ENCODE results near the gene FHIT.

FHIT gene

DNA sequence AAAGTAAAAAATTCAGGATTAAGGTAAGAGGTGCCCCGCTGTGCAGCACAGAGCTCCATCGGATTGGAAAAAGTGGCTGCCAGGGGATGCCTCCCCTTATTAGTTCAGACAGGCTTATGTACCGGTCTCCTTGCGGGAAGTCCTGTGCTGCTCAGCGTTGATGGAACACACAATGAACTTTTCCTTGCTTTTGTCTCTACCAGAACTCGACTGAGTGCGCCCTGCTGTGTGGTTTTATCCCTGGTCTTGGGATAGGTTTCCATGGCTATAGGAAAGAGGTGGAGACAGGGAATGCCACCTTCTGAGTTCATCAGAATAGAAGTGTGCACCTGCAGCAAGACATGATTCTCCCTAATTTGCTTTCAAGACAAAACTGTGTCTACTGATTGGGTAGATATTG lies 1455.5 kb downstream of the FHIT start:
- Histone ChIP-seq H3K9me3 (ENCODE audit: control insufficient read depth in 1 of 2, low read length in 2 of 2) (no peaks in the 10 kb centered on the region), H3K27ac (ENCODE audit: low read length) (no peak overlapping the region), H3K4me1 (ENCODE audit: control insufficient read depth in 1 of 2, insufficient read depth in 2 of 2, low read length in 2 of 2) (no peaks in the 10 kb centered on the region), H3K27me3 (ENCODE audit: low read depth, low read length) (no peaks in the 10 kb centered on the region), H3K36me3 (ENCODE audit: control insufficient read depth in 1 of 2, insufficient read depth in 2 of 2, low read length in 2 of 2) (no peaks in the 10 kb centered on the region), H3K4me3 (ENCODE audit: low read depth in 1 of 2, low read length in 2 of 2) (no peak overlapping the region)

DNA sequence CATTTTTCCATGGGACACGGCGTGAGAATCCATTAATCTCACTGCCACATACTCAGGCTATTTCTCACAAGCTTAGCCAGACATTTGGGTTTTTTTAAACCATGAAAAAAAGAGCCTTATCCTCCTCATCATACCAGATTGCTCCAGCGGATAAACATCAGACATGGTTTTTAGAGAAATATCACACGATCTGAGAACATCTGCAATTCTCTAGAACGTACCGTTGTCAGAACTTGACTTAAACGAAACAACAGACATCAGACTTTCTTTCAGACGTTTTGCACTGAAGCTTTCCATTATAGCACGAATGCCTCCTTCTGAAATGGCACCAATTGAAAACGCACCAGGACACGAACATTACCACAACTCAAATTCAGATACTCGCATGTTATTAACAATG lies 1457.3 kb downstream of the FHIT start:
- H3K36me3 ChIP-seq (ENCODE audit: control insufficient read depth in 1 of 2, insufficient read depth in 2 of 2, low read length in 2 of 2): no peaks in the 10 kb centered on the region
- no peak overlapping the region for H3K27ac ChIP-seq (ENCODE audit: low read length)
- no peak overlapping the region for H3K4me3 ChIP-seq (ENCODE audit: low read depth in 1 of 2, low read length in 2 of 2)
- no peaks in the 10 kb centered on the region for H3K9me3 ChIP-seq (ENCODE audit: control insufficient read depth in 1 of 2, low read length in 2 of 2)
- no peaks in the 10 kb centered on the region for H3K4me1 ChIP-seq (ENCODE audit: control insufficient read depth in 1 of 2, insufficient read depth in 2 of 2, low read length in 2 of 2)
- no peaks in the 10 kb centered on the region for H3K27me3 ChIP-seq (ENCODE audit: low read depth, low read length)

DNA sequence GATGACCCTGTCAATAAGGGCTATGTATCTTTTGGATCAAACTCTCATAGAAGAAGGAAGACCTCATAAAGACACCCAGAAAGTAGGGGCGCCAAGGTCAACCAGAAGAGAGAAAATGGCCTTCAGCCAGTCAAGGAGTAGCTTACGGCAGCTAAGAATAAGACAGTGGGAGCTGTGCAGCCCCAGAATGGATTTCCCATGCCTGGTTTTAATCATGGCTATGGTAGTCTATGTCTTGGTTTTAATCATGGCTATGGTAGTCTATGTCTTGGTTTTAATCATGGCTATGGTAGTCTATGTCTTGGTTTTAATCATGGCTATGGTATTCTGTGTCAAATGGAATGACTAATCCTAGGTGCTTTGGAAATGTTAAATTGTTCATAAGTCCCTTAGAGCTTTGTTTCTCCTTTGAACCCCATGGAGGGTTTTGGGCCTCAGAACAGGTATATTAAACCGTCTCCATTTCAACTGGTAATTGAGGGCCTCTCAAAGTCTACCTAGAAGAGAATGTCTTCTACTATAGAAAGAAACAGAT lies 1459.4 kb downstream of the FHIT start:
- Histone ChIP-seq H3K36me3 (ENCODE audit: control insufficient read depth in 1 of 2, insufficient read depth in 2 of 2, low read length in 2 of 2) (no peaks in the 10 kb centered on the region), H3K27ac (ENCODE audit: low read length) (no peak overlapping the region), H3K9me3 (ENCODE audit: control insufficient read depth in 1 of 2, low read length in 2 of 2) (no peaks in the 10 kb centered on the region), H3K27me3 (ENCODE audit: low read depth, low read length) (no peaks in the 10 kb centered on the region), H3K4me3 (ENCODE audit: low read depth in 1 of 2, low read length in 2 of 2) (no peak overlapping the region), H3K4me1 (ENCODE audit: control insufficient read depth in 1 of 2, insufficient read depth in 2 of 2, low read length in 2 of 2) (no peaks in the 10 kb centered on the region)

DNA sequence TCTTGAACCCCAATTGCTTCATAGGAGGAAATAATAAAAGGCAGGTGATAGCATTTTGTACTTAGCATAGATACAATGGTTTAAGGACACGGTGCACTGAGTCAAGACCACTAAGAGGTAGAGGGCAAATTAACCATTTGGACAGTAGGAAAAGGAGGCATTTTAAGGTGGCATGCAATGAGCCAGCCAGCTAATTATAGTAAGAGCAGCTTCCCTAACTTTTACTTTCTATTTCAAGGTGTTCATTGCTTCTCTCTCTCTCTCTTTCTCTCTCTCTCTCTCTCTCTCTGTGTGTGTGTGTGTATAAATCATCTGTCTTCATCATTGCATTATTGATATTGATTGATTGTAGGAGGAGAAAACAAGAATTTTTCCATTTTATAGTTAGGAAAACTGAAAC lies 1461.0 kb downstream of the FHIT start:
- Histone ChIP-seq H3K27me3 (ENCODE audit: low read depth, low read length) (no peaks in the 10 kb centered on the region), H3K27ac (ENCODE audit: low read length) (no peak overlapping the region), H3K9me3 (ENCODE audit: control insufficient read depth in 1 of 2, low read length in 2 of 2) (no peaks in the 10 kb centered on the region), H3K36me3 (ENCODE audit: control insufficient read depth in 1 of 2, insufficient read depth in 2 of 2, low read length in 2 of 2) (no peaks in the 10 kb centered on the region), H3K4me3 (ENCODE audit: low read depth in 1 of 2, low read length in 2 of 2) (no peak overlapping the region), H3K4me1 (ENCODE audit: control insufficient read depth in 1 of 2, insufficient read depth in 2 of 2, low read length in 2 of 2) (no peaks in the 10 kb centered on the region)

DNA sequence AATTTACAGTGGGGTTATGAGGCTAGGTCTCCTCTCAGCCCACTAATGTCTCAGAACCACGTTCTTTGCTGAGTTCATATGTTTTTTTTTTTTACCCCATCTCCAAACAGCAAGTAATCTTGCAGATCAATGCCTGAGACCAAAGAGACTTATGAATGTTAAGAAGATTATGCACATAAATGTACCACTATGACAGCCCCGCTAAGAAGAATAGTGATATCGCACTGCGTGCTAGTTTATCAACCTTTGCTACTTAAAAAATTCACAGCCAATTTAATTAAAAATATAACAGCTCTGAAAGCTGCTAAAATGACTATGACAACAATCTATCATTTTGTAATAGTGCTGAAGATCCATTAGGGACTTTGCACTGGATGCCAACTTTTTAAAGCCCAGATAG lies 1462.5 kb downstream of the FHIT start:
- H3K9me3 ChIP-seq (ENCODE audit: control insufficient read depth in 1 of 2, low read length in 2 of 2): no peaks in the 10 kb centered on the region
- no peaks in the 10 kb centered on the region for H3K36me3 ChIP-seq (ENCODE audit: control insufficient read depth in 1 of 2, insufficient read depth in 2 of 2, low read length in 2 of 2)
- H3K4me1 ChIP-seq (ENCODE audit: control insufficient read depth in 1 of 2, insufficient read depth in 2 of 2, low read length in 2 of 2): no peaks in the 10 kb centered on the region
- no peak overlapping the region for H3K27ac ChIP-seq (ENCODE audit: low read length)
- H3K27me3 ChIP-seq (ENCODE audit: low read depth, low read length): no peaks in the 10 kb centered on the region
- no peak overlapping the region for H3K4me3 ChIP-seq (ENCODE audit: low read depth in 1 of 2, low read length in 2 of 2)

DNA sequence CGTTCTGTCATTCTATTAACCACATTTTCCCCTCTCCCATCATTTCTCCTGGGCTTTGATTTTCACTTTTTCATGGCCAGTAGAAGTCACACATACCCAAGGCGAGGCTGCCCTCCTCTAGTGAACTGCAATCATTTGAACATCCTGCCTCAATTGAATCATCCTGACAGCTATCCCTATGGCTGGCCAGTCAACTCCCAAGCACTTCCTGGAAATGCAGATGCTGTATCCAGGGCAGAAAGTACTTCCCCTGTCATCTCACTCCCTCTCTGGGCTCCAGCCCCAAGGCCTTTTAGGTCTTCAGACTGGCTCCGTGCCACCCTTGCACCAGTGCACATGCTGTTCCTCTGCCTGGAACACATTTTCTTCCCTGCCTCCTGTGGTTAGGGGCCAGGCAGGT lies 1463.1 kb downstream of the FHIT start:
- H3K27ac ChIP-seq (ENCODE audit: low read length): no peak overlapping the region
- H3K27me3 ChIP-seq (ENCODE audit: low read depth, low read length): no peaks in the 10 kb centered on the region
- H3K4me3 ChIP-seq (ENCODE audit: low read depth in 1 of 2, low read length in 2 of 2): no peak overlapping the region
- no peaks in the 10 kb centered on the region for H3K4me1 ChIP-seq (ENCODE audit: control insufficient read depth in 1 of 2, insufficient read depth in 2 of 2, low read length in 2 of 2)
- no peaks in the 10 kb centered on the region for H3K36me3 ChIP-seq (ENCODE audit: control insufficient read depth in 1 of 2, insufficient read depth in 2 of 2, low read length in 2 of 2)
- no peaks in the 10 kb centered on the region for H3K9me3 ChIP-seq (ENCODE audit: control insufficient read depth in 1 of 2, low read length in 2 of 2)

DNA sequence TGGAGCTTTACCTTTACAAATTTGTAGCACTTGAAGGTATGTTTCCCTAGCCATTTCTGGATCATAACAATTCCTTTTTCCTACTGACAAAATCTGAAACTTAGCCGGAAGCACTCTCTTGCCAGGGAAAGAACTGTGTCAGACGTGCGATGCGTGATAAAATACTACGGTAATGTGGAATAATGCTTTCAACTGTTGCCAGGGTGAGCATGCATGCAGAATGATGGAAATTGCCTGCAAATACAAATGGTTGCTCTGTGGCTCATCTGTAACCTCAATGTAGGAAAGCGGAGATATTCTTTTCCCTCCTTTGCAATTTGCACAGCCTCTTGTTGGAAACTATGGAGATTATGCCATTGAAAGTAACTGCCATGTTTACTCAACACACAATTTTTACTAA lies 1464.9 kb downstream of the FHIT start:
- Histone ChIP-seq H3K4me1 (ENCODE audit: control insufficient read depth in 1 of 2, insufficient read depth in 2 of 2, low read length in 2 of 2) (no peaks in the 10 kb centered on the region), H3K4me3 (ENCODE audit: low read depth in 1 of 2, low read length in 2 of 2) (no peak overlapping the region), H3K27me3 (ENCODE audit: low read depth, low read length) (no peaks in the 10 kb centered on the region), H3K36me3 (ENCODE audit: control insufficient read depth in 1 of 2, insufficient read depth in 2 of 2, low read length in 2 of 2) (no peaks in the 10 kb centered on the region), H3K9me3 (ENCODE audit: control insufficient read depth in 1 of 2, low read length in 2 of 2) (no peaks in the 10 kb centered on the region), H3K27ac (ENCODE audit: low read length) (no peak overlapping the region)

DNA sequence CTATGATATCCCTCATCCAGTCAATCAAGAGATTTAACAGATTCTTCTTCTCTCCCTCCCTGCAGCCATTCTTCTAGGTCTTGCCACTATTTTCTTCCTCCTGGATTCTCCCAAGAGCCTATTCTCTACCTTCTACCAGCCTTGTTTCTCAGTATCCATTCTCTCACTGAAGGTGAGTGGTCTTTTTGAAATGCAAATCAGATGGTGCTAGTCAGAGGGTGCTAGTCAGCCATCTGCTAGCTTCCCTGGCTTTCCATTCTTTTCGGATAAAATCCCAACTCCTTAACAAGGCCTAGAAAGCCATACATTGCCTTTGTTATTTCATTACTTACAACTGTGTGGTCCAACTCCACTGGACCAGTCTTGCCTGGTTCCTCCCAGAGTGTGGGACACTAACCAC lies 1467.1 kb downstream of the FHIT start:
- Histone ChIP-seq H3K9me3 (ENCODE audit: control insufficient read depth in 1 of 2, low read length in 2 of 2) (no peaks in the 10 kb centered on the region), H3K4me3 (ENCODE audit: low read depth in 1 of 2, low read length in 2 of 2) (no peak overlapping the region), H3K27ac (ENCODE audit: low read length) (no peak overlapping the region), H3K4me1 (ENCODE audit: control insufficient read depth in 1 of 2, insufficient read depth in 2 of 2, low read length in 2 of 2) (no peaks in the 10 kb centered on the region), H3K36me3 (ENCODE audit: control insufficient read depth in 1 of 2, insufficient read depth in 2 of 2, low read length in 2 of 2) (no peaks in the 10 kb centered on the region), H3K27me3 (ENCODE audit: low read depth, low read length) (no peaks in the 10 kb centered on the region)

DNA sequence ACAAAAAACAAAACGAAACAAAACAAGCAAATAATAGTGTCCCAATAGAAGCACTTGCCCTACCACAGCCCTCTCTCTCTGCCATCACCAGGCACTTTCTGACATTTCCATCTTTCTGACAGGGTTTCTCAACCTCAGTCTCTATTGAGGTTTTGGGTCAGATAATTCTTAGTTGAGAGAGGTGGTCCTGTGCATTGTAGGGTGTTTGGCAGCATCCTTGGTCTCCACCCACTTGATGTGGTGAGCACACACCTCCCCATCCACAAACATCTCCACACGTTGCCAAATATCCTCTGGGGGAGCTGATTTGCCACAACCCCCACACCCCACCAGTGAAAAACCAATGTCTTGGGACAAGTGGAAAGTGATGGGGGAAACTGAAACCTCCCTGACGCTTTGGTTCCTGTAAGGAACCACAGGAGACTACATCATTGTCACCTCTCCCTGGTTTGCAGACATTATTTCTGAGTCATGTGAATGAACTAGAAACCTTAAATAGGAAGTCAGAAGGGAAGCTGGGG lies 1467.7 kb downstream of the FHIT start:
- Histone ChIP-seq H3K9me3 (ENCODE audit: control insufficient read depth in 1 of 2, low read length in 2 of 2) (no peaks in the 10 kb centered on the region), H3K4me3 (ENCODE audit: low read depth in 1 of 2, low read length in 2 of 2) (no peak overlapping the region), H3K27ac (ENCODE audit: low read length) (no peak overlapping the region), H3K27me3 (ENCODE audit: low read depth, low read length) (no peaks in the 10 kb centered on the region), H3K4me1 (ENCODE audit: control insufficient read depth in 1 of 2, insufficient read depth in 2 of 2, low read length in 2 of 2) (no peaks in the 10 kb centered on the region), H3K36me3 (ENCODE audit: control insufficient read depth in 1 of 2, insufficient read depth in 2 of 2, low read length in 2 of 2) (no peaks in the 10 kb centered on the region)

DNA sequence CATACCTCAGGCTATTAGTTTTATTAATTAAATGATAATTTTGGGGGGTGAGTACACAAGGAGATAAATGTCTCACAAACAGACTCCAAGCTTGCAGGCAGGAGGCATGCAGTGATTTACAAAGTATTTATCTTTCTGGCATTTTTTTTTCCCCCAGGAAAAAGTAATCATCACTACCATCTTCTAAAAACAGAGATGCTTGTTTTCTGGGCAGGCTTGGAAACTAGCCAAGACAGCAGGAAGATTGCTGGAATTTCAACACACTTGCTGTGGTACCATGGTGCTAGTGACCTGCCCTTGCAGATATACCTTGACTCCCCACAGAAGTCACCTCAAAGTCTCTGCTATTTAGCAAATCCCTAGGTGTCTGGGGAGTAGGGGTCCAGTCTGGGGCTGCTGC lies 1468.6 kb downstream of the FHIT start:
- Histone ChIP-seq H3K36me3 (ENCODE audit: control insufficient read depth in 1 of 2, insufficient read depth in 2 of 2, low read length in 2 of 2) (no peaks in the 10 kb centered on the region), H3K27ac (ENCODE audit: low read length) (no peak overlapping the region), H3K9me3 (ENCODE audit: control insufficient read depth in 1 of 2, low read length in 2 of 2) (no peaks in the 10 kb centered on the region), H3K4me3 (ENCODE audit: low read depth in 1 of 2, low read length in 2 of 2) (no peak overlapping the region), H3K27me3 (ENCODE audit: low read depth, low read length) (no peaks in the 10 kb centered on the region), H3K4me1 (ENCODE audit: control insufficient read depth in 1 of 2, insufficient read depth in 2 of 2, low read length in 2 of 2) (no peaks in the 10 kb centered on the region)

DNA sequence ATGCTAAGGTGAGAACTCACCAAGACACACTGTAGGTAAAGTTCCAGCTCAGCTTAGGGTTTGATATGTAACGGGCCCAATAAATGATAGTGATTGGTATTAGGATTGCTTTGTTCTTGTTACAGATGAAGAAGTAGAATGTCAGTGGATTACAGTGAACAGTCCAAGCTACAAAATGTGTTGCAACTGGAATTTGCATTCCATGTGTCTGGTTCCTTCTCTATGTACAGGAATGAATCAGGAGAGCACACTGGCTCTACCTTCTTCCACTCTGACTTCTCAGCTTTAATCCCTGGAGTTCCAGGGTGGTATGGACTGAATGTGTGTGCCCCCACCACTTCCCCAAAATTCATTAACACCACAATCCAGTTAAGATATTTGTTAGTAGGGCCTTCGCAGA lies 1471.0 kb downstream of the FHIT start:
- Histone ChIP-seq H3K4me1 (ENCODE audit: control insufficient read depth in 1 of 2, insufficient read depth in 2 of 2, low read length in 2 of 2) (no peaks in the 10 kb centered on the region), H3K27me3 (ENCODE audit: low read depth, low read length) (no peaks in the 10 kb centered on the region)

DNA sequence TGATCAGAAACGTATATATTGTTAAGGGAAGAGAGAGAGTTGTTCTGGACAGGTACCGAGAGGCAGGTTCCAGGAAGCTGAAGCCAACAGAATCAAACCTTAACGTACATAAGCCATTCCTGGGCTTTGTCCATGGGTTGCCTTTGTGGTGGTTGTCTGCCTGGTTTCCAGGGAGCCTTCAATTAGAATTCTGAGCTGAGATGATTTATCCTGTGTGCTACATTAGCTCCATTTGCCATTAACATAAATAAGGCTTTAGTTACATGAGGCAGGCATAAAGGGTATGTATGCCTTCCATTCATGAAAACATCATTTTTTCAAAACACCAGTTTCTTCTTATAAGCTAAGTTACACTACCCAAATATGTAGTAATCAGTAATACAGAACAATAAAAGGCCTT lies 1472.0 kb downstream of the FHIT start:
- no peak overlapping the region for H3K4me3 ChIP-seq (ENCODE audit: low read depth in 1 of 2, low read length in 2 of 2)
- no peaks in the 10 kb centered on the region for H3K9me3 ChIP-seq (ENCODE audit: control insufficient read depth in 1 of 2, low read length in 2 of 2)
- H3K27ac ChIP-seq (ENCODE audit: low read length): no peak overlapping the region
- no peaks in the 10 kb centered on the region for H3K4me1 ChIP-seq (ENCODE audit: control insufficient read depth in 1 of 2, insufficient read depth in 2 of 2, low read length in 2 of 2)
- H3K36me3 ChIP-seq (ENCODE audit: control insufficient read depth in 1 of 2, insufficient read depth in 2 of 2, low read length in 2 of 2): no peaks in the 10 kb centered on the region
- no peaks in the 10 kb centered on the region for H3K27me3 ChIP-seq (ENCODE audit: low read depth, low read length)

More for the DNA sequence above, 1471.0 kb downstream of the FHIT start:
- no peaks in the 10 kb centered on the region for H3K36me3 ChIP-seq (ENCODE audit: control insufficient read depth in 1 of 2, insufficient read depth in 2 of 2, low read length in 2 of 2)
- no peak overlapping the region for H3K27ac ChIP-seq (ENCODE audit: low read length)
- no peaks in the 10 kb centered on the region for H3K9me3 ChIP-seq (ENCODE audit: control insufficient read depth in 1 of 2, low read length in 2 of 2)
- no peak overlapping the region for H3K4me3 ChIP-seq (ENCODE audit: low read depth in 1 of 2, low read length in 2 of 2)
